Measurements from ENCODE around the gene PDE4D. TPM values are rescaled to one million over a fixed set of nuclear protein-coding genes. Genes with fewer than 3 reads are reported as not detected.

Gene PDE4D
- total and polyA plus RNA-seq, 4 donors, result 12.8 to 167 (median 44.5) TPM

GRCh38 chr5:59652449-59652848 lies 241.1 kb downstream of the PDE4D start:
- Histone ChIP-seq H3K27ac (ENCODE audit: low read depth in 1 of 2, low read length in 1 of 2) (no peak overlapping the region), H3K4me3 (no peak overlapping the region), H3K36me3 (ENCODE audit: control insufficient read depth in 4 of 4, insufficient read depth in 4 of 4, low read length in 4 of 4) (no peaks in the 10 kb centered on the region), H3K27me3 (ENCODE audit: control insufficient read depth in 3 of 3, insufficient read depth in 3 of 3, low read length in 2 of 3) (no peaks in the 10 kb centered on the region), H3K4me1 (ENCODE audit: control insufficient read depth in 5 of 5, insufficient read depth in 5 of 5, low read length in 5 of 5) (peaks cover 0 to 6% (median 1%) of the 10 kb centered on the region in 5 donors), H3K9ac (ENCODE audit: insufficient read depth in 1 of 2, low read length in 2 of 2) (no peak overlapping the region), H3K9me3 (ENCODE audit: control insufficient read depth in 4 of 4, insufficient read depth in 3 of 4, low read length in 3 of 4) (no peaks in the 10 kb centered on the region)
- ATAC-seq (ENCODE audit: insufficient read depth, low FRiP score) (no peak), DNase-seq (no peak)
- no peak for TF ChIP-seq CTCF (IDR thresholded peaks at IDR 0.05; ENCODE audit: control extremely low read depth, extremely low read depth)
- WGBS, 2 donors, result 70 to 78% methylated on average over 2 of the region's 2 CpGs

- WGBS, 2 donors, result 45 to 47% methylated on average over 8 of the region's 8 CpGs
- H3K36me3 ChIP-seq (ENCODE audit: control insufficient read depth in 4 of 4, insufficient read depth in 4 of 4, low read length in 4 of 4), result no peaks in the 10 kb centered on the region
- no peak overlapping the region for H3K4me3 ChIP-seq
- TF ChIP-seq CTCF (IDR thresholded peaks at IDR 0.05; ENCODE audit: control extremely low read depth, extremely low read depth), result no peak
- peak in 1 of 3 donors; percentile 31 for DNase-seq
- peak; percentile 60 for ATAC-seq (ENCODE audit: insufficient read depth, low FRiP score)
- no peaks in the 10 kb centered on the region for H3K27me3 ChIP-seq (ENCODE audit: control insufficient read depth in 3 of 3, insufficient read depth in 3 of 3, low read length in 2 of 3)
- no peaks in the 10 kb centered on the region for H3K9me3 ChIP-seq (ENCODE audit: control insufficient read depth in 4 of 4, insufficient read depth in 3 of 4, low read length in 3 of 4)
- no peak overlapping the region for H3K9ac ChIP-seq (ENCODE audit: insufficient read depth in 1 of 2, low read length in 2 of 2)
- peaks cover 0 to 6% (median 0%) of the 10 kb centered on the region in 5 donors for H3K4me1 ChIP-seq (ENCODE audit: control insufficient read depth in 5 of 5, insufficient read depth in 5 of 5, low read length in 5 of 5)
- H3K27ac ChIP-seq (ENCODE audit: low read depth in 1 of 2, low read length in 1 of 2), result no peak overlapping the region
These were observed 244.3 kb downstream of the PDE4D start for GRCh38 chr5:59648949-59649921.

GRCh38 chr5:59648038-59648831 lies 245.3 kb downstream of the PDE4D start:
- TF ChIP-seq CTCF (IDR thresholded peaks at IDR 0.05; ENCODE audit: control extremely low read depth, extremely low read depth), result no peak
- Histone ChIP-seq H3K4me1 (ENCODE audit: control insufficient read depth in 5 of 5, insufficient read depth in 5 of 5, low read length in 5 of 5) (peaks cover 0 to 6% (median 0%) of the 10 kb centered on the region in 5 donors), H3K36me3 (ENCODE audit: control insufficient read depth in 4 of 4, insufficient read depth in 4 of 4, low read length in 4 of 4) (no peaks in the 10 kb centered on the region), H3K27me3 (ENCODE audit: control insufficient read depth in 3 of 3, insufficient read depth in 3 of 3, low read length in 2 of 3) (no peaks in the 10 kb centered on the region), H3K4me3 (no peak overlapping the region), H3K9me3 (ENCODE audit: control insufficient read depth in 4 of 4, insufficient read depth in 3 of 4, low read length in 3 of 4) (no peaks in the 10 kb centered on the region), H3K9ac (ENCODE audit: insufficient read depth in 1 of 2, low read length in 2 of 2) (no peak overlapping the region), H3K27ac (ENCODE audit: low read depth in 1 of 2, low read length in 1 of 2) (no peak overlapping the region)
- ATAC-seq (ENCODE audit: insufficient read depth, low FRiP score), result no peak
- DNase-seq, result no peak
- WGBS, 2 donors, result 75 to 80% methylated on average over 1 of the region's 1 CpG

Measured in lung (tissue), 12 donors.